ENCODE results near the gene ZNF124.

- TF ChIP-seq FOSL2 (IDR thresholded peaks at IDR 0.05; ENCODE audit: borderline replicate concordance, low read depth): no peak
- TF ChIP-seq CTCF (IDR thresholded peaks at IDR 0.05): no peak
- no peak for TF ChIP-seq TCF12 (IDR thresholded peaks at IDR 0.05)
- TF ChIP-seq SIN3A (IDR thresholded peaks at IDR 0.05; ENCODE audit: borderline replicate concordance, low read depth, low read length): no peak
- TF ChIP-seq ELF1 (IDR thresholded peaks at IDR 0.05): no peak
- no peak for TF ChIP-seq FOXM1 (IDR thresholded peaks at IDR 0.05; ENCODE audit: low read depth)
- no peak for TF ChIP-seq FOXJ3 (CRISPR knock-in tag; IDR thresholded peaks at IDR 0.05)
- no peak for TF ChIP-seq ZBTB33 (IDR thresholded peaks at IDR 0.05; ENCODE audit: borderline replicate concordance, low read depth)
- TF ChIP-seq RAD21 (IDR thresholded peaks at IDR 0.05; ENCODE audit: low read length): no peak
- no peak for TF ChIP-seq TAF1 (IDR thresholded peaks at IDR 0.05; ENCODE audit: borderline replicate concordance, low read depth, low read length)
These were observed 58.0 kb downstream of the ZNF124 start for GRCh38 chr1:247113733-247114271.

Measured in SK-N-SH (cell line).